ENCODE data around the gene ITGAD. TPM values are rescaled to one million over a fixed set of nuclear protein-coding genes. Genes with fewer than 3 reads are reported as not detected.

The ITGAD gene
- total and polyA plus RNA-seq, 2 of the 13 experiments (the other 11 are each of a cell fraction or from before 2014, with no cell fraction given): not detected

DNA sequence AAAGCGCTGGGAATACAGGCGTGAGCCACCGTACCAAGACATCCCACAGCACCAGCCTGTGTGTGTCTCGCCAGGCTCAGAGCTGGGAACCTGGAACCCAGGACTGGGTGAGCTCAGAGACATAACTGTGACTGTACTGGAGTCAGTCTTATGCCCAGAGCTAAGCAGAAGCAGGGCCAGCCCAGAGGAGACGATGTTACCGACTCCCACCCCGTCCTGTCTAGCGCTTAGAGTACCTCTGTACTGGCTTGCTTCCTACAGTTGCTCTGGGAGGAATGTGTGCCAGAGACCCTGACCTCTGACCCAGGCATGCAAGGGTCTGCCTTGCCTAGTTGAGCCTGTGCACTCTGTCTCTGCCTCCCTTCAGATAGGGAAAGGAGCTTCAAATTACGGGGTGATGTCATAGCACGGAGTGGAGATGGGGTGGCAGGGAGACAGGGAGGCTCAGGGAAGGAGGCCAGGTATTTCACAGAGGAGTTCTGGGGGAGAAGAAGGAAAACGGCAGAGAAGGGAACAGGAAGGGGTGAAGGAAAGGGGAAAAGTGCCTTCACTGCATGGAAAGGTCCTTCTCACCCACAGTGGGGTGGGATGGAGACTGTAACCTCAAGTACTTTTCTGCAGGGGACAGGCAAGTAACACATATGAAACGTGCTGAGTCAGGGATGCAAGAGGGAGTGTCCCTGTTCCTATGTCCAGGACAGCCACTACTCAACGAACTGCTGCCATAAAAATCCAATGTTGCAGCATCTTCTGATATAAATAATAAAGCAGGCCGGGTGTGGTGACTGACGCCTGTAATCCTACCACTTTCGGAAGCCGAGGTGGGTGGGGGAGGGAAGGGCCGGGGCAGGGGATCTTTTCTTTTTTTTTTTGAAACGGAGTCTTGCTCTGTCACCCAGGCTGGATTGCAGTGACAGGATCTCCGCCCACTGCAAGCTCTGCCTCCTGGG, 60.4 kb downstream of the ITGAD start (continued):
- TF ChIP-seq CBX1 (IDR thresholded peaks at IDR 0.05; ENCODE audit: low read depth) (peak; percentile 48), ZSCAN29 (CRISPR knock-in tag; conservative IDR thresholded peaks at IDR 0.05) (0 out of 2 replicates have a peak, but pooled peaks have one; percentile 12), ZNF713 (CRISPR knock-in tag; IDR thresholded peaks at IDR 0.05) (no peak), ATRX (CRISPR knock-in tag; IDR thresholded peaks at IDR 0.05; ENCODE audit: borderline replicate concordance) (no peak), KLF6 (CRISPR knock-in tag; IDR thresholded peaks at IDR 0.05) (no peak), NR2F2 (IDR thresholded peaks at IDR 0.05; ENCODE audit: borderline replicate concordance, low read depth) (peak; percentile 86), NONO (IDR thresholded peaks at IDR 0.05) (no peak), NONO (CRISPR knock-in tag; conservative IDR thresholded peaks at IDR 0.05) (peak; percentile 78; the same call in 1 of the 2 replicates), ZNF17 (CRISPR knock-in tag; IDR thresholded peaks at IDR 0.05) (no peak), STAT6 (CRISPR knock-in tag; IDR thresholded peaks at IDR 0.05; ENCODE audit: borderline replicate concordance) (0 out of 2 replicates have a peak, but pooled peaks have one; percentile 20), TCF7 (IDR thresholded peaks at IDR 0.05; ENCODE audit: low read depth) (no peak), ZNF75D (CRISPR knock-in tag; IDR thresholded peaks at IDR 0.05; ENCODE audit: borderline replicate concordance) (no peak), NBN (conservative IDR thresholded peaks at IDR 0.05) (no peak), ZFX (CRISPR knock-in tag; IDR thresholded peaks at IDR 0.05; ENCODE audit: low read depth) (0 out of 2 replicates have a peak, but pooled peaks have one; percentile 21), ZNF646 (CRISPR knock-in tag; IDR thresholded peaks at IDR 0.05) (no peak)
- TF ChIP-seq, protein P1, sequence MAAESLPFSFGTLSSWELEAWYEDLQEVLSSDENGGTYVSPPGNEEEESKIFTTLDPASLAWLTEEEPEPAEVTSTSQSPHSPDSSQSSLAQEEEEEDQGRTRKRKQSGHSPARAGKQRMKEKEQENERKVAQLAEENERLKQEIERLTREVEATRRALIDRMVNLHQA (CRISPR knock-in tag; IDR thresholded peaks at IDR 0.05): no peak
- TF ChIP-seq, protein P2, sequence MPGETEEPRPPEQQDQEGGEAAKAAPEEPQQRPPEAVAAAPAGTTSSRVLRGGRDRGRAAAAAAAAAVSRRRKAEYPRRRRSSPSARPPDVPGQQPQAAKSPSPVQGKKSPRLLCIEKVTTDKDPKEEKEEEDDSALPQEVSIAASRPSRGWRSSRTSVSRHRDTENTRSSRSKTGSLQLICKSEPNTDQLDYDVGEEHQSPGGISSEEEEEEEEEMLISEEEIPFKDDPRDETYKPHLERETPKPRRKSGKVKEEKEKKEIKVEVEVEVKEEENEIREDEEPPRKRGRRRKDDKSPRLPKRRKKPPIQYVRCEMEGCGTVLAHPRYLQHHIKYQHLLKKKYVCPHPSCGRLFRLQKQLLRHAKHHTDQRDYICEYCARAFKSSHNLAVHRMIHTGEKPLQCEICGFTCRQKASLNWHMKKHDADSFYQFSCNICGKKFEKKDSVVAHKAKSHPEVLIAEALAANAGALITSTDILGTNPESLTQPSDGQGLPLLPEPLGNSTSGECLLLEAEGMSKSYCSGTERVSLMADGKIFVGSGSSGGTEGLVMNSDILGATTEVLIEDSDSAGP (CRISPR knock-in tag; IDR thresholded peaks at IDR 0.05; ENCODE audit: borderline replicate concordance): peak; percentile 73; the same call in 1 of the 2 replicates

Measured in HepG2 (cell line).